GM19324 (cell line): ENCODE data around the gene BPIFB6.

Experiments used
- ATAC-seq: cut with Tn5 transposase; IDR thresholded peaks from one replicate; pipeline ENCODE4 v1.9.1; 2021; ENCODE audit warnings: mild to moderate bottlenecking, moderate library complexity; ENCODE audit not compliant: unreplicated experiment, low FRiP score

BPIFB6 gene

GRCh38 chr20:33000802-33001466 lies 30.5 kb upstream of the BPIFB6 start:
- no peak for ATAC-seq

GRCh38 chr20:33002087-33002808 lies 29.2 kb upstream of the BPIFB6 start:
- no peak for ATAC-seq

DNA sequence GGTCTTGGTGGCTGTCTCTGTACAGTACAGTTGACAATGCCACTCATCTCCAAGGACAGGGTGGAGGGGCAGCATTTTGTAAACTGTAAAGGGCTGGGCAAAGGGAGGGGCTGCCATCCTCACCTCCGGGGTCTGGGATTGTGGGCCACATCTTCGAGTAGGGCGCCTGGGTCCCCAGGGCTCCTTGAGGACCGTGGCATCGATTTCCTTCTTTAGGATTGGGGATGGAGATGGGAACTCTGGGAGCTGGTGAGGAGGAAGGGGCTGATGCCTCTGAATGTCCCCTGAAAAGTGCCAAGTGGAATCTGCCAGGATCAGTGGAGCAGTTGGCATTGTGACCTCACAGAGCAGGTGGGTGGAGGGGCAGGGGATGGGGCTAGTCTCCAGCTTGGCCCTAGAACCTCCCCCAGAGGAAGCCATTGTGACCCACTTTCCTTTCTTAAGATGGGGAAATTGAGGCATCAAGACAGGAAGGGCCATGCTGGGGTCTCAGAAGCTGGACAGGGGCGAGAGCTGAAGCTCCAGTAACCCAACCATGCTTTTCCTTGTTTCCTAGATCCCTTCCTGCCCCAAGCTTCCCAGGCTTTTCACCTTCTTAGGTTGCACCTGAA lies 27.2 kb upstream of the BPIFB6 start, which contains the start of gene SUN5:
TSS of gene SUN5 (minus strand) at position 293 of the 611 bp plus-strand sequence. CDS start at position 200, 93 bp downstream.
- no peak for ATAC-seq

GRCh38 chr20:33005132-33005566 lies 26.3 kb upstream of the BPIFB6 start:
- ATAC-seq = no peak

- ATAC-seq = no peak
Measured at GRCh38 chr20:33005908-33006775, 25.3 kb upstream of the BPIFB6 start.

GRCh38 chr20:33006776-33007375 lies 24.6 kb upstream of the BPIFB6 start:
- no peak for ATAC-seq

DNA sequence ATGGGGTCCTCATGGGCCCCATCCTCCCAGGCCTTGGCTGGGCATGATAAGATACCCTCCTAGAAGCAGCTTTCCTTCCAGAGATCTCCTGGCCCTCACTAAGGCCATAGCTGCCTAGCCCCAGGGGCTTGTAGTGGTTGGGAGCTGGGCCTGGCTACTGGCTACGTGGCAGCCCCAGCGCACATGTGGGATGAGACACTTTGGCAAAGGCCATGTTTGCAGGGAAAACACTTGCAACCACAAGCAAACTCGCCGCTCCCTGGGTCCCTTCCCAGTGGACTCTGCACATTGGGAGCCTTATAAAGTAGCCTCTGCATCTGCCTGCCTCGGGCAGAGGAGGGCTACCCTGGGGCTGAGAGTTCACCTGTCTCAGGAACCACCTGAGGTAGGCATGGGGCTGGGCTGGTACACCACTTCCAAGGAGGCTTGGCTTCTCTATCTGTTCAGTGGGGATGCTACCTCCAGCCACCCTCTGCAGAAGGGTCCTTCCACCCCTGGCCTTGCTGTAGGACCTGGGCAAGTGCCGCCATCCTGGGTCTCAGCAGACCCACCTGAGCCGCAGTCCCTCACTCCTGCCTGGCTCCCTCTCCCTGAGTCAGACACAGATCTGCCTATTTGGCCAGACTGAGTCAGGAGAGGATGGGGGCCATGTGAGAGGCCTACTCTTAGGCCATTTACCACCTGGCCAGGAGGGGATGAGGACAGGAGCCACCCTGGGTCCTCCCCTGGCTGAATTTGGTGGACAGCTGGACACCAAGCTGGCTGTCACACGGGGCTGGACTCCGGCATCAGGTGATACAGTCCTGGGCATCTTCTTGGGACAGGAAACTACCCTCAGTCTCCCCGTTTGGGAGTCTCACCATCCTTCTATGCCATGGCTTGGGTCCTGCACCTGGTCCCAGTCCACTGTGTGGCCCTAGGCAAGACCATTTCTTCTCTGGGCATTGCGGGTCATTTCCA lies 23.8 kb upstream of the BPIFB6 start, which contains the start of gene BPIFB2:
TSS of gene BPIFB2 (plus strand) at position 329 of the 960 bp plus-strand sequence. CDS start 871 bp downstream, outside the sequence.
- no peak for ATAC-seq

GRCh38 chr20:33008336-33009213 lies 22.9 kb upstream of the BPIFB6 start:
- no peak for ATAC-seq

DNA sequence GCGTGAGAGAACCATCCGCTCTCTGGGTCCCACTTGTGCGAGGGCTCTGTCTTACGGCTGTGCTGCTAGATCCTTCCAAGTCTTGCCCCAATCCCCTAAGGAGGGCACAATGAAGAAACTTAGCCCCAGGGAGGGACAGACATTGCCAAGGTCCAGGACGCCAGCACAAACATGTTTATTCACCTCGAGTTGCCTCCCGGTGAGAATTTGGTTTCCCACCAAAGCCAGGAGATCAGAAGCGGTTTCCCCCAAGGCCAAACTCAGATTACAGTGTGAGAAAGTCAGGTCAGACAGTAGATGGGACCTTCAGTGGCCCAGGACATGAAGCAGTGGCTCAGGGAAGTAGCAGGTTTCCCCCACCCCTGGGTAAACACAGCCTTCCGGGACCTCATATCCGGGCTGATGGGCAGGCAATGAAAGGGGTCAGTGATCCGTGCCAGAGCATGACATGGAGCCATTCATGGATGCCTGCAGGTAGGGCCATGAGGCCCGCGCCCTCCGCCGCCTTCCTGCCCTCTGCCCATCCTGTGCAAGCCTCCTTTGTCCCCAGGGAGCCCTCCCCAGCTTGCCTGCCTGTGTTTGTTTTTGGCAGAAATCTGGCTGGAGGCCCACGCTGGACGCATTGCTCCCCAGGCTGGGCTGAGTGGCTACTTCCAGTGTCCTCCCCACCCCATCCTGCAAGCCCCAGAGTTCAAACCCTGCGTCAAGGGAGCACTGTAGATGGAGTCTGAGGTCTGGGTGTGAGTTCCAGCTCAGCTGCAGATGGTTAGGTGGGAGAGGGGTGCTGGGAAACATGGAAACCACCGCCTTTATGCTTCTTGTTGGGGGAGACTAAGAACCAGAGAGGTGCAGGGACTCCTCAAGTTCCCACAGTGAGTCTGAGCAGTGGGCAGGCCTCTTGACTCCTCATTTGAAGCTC lies 22.0 kb upstream of the BPIFB6 start:
- ATAC-seq = no peak

DNA sequence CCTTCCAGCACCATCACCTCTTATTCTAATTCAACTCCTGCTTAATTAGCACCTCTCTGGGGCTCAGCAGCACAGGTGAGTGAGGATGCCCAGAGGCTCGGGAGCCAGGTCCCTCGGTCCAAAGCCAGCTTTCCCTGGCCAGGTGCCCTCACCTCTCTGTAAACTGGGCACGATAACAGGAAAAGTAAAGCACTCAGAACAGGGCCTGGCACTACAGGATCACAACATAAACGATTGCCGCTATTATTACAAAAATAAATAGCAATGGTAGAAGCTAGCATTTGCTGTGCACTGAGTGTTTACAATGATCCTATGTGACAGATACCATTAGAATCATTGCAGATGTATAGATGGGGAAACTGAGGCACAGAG lies 21.3 kb upstream of the BPIFB6 start:
- ATAC-seq = no peak

GRCh38 chr20:33010674-33011449 lies 20.6 kb upstream of the BPIFB6 start:
- no peak for ATAC-seq

GRCh38 chr20:33012327-33013189 lies 18.9 kb upstream of the BPIFB6 start:
- ATAC-seq = no peak

GRCh38 chr20:33013701-33014326 lies 17.6 kb upstream of the BPIFB6 start:
- ATAC-seq = no peak

- ATAC-seq = no peak
Measured at GRCh38 chr20:33014336-33015113, 16.9 kb upstream of the BPIFB6 start.
